ENCODE data around the gene XRCC5. TPM values are rescaled to one million over a fixed set of nuclear protein-coding genes. Genes with fewer than 3 reads are reported as not detected.

XRCC5 gene
- total RNA-seq (2022; extraction: Qiagen RNA extraction), result 182 to 208 TPM (median 194 TPM) in 5 replicates

DNA sequence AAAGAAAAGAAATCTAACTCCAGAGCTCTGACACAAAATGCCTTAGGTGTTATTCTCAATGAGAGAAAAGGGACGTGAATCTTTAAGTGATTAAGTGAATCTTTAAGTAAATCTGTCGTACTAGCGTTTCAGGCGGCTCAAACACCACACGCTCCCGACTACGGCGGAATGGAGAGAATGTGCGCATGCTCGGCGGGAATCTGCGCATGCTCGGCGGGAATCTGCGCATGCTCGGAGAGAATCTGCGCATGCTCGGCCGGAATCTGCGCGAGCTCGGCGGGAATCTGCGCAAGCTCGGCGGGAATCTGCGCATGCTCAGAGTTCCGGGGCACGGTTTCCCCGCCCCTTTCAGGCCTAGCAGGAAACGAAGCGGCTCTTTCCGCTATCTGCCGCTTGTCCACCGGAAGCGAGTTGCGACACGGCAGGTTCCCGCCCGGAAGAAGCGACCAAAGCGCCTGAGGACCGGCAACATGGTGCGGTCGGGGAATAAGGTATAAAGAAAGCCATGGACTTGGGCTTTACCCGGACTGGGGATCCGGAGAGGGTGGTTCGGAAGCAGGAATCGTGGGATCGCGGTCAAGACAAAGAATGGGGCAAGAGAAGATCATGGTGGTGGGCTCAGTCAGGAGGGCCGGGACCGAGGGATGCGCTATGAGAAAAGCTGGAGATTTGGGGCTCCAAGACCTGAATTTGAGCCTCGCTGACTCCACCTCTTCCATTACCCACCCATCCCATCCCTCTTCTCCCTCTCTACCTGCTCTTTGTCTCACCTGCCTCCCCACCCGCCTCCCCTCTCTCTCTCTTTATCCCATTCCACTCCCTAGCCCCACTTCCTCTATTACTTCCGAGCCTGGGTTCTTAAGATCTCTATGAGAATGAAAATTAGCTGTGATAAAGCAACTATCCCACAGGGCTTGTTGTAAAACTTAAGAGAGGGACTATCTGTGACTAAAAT is at the start of gene XRCC5:
Gene XRCC5, plus strand, starts transcription at position 382 of the 955 bp plus-strand sequence. Its CDS starts 89 bp downstream, at position 471.

DNA sequence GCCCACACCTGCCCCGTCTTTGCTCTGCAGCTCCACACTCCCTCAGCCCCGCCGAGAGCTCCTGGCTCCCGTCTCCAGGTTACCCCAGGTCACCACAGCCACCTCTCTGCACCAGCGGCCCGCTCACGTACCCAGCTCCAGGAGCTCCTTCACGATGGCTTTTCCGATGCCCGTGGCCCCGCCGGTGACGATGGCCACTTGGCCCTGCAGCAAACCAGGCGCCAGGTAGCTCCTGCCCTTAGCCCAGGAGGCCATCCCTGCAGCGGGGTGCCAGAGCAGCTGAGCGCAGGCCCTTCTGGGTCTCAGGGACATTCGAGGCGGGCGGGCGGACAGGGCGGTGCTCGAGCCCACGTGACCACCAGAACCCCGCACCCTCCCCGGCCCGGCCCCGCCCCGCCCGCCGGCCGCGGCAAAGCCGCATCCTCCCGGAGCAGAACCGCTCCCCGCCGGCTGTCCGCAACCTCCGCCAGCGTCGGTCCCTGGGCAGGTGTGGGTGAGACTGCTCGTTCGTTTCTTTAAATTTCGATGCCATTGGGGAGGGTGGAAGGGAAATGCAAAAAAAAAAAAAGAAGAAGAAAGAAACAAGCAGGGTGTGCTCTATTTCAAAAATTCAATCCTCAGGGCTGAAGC is 27.5 kb upstream of the XRCC5 start, which contains the start of the genes PECR and TMEM169:
Gene PECR, minus strand, starts transcription at position 323 of the 630 bp plus-strand sequence. Its CDS starts 68 bp downstream, at position 255.
Gene TMEM169, plus strand, starts transcription at position 433 of the 630 bp plus-strand sequence. CDS start 14,045 bp downstream, outside the sequence.

Other genes starting within 250 kb of the XRCC5 start
- gene MREG, start 95.8 kb upstream of the XRCC5 start, total RNA-seq (2022; extraction: Qiagen RNA extraction), result 3.9 to 5.0 TPM (median 4.4 TPM) in 5 replicates
- gene PECR, start 27.5 kb upstream of the XRCC5 start, total RNA-seq (2022; extraction: Qiagen RNA extraction), result 13.0 to 16.9 TPM (median 15.5 TPM) in 5 replicates
- gene TMEM169, start 27.4 kb upstream of the XRCC5 start, total RNA-seq (2022; extraction: Qiagen RNA extraction), result 0.33 to 0.58 TPM (median 0.43 TPM) in 5 replicates